GM21423 (cell line): ENCODE measurements around the gene RRP8.
A peak's percentile ranks its signal among the peaks of the same experiment; 100 is the strongest.

Experiments
- ATAC-seq: cut with Tn5 transposase; IDR thresholded peaks from one replicate; pipeline ENCODE4 v1.9.1; 2021; ENCODE audit warnings: mild to moderate bottlenecking, moderate library complexity; ENCODE audit not compliant: unreplicated experiment

The RRP8 gene

GRCh38 chr11:6619004-6619745, 15.8 kb upstream of the RRP8 start, which contains the start of gene TPP1:
Gene TPP1, minus strand, starts transcription at chr11:6619422. Its CDS starts 22 bp downstream, at chr11:6619400.
- ATAC-seq, result peak; percentile 99

DNA sequence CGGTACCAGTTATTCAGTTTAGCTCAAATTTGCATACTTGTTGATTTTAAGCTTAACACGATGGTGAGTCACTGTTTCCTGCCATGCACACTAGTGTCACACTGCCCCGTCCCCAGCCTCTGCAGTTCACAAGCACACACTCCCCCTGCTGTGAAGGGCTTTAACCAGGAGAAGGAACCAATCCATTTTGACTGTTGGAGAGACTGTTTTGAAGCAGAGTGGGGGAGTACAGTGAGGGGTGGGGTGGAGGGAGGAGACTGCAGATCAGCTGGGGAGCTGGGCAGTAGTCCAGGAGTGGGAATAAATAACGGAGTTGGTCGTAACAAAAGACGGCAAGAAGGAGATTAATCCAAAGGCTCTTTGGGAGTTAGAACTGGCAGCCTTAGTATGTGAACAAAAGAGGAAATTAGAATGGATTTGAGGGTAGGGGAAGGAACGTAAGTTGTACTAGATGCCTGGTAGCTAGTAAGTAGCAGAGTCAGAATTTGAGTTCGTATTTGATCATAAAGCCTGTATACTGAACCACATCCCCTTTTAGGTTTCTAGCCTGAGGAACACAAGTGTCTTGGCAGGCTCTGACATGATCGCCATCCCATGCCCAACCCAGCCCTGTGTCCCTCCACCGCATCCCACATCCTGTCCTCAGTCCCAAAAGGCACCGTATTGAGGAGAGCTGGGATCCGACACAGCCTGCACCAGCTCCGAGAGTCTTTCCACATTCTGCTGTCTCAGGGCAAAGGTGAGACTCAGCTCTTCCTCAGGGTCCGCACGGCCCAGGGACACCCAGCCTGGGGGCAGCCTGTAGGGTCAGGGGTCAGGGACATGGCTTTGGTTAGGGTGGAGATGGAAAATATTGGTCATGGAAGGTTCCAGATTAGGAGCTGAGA, 14.9 kb upstream of the RRP8 start:
- ATAC-seq, result no peak

DNA sequence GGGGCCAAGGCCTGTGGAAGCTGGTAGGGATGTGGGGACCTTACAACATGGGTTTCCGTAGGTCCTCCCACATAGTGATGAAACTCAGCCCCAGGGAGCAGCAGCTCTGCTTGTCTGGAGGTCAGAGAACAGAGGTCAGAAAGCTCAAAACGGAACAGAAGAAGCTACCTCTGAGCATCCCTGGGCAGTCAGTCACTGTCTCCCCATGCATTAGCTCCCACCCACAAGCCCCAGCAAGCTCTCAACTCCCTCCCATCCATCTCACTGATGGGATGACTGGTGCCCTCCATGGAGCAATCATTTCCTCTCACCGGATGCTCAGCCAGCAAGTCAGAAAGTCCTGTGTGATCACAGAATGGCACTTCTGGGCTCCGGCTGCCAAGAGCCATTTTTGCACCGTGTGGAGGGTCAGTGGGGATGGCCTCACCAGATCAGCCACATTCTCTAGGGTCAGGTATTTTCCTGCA, 13.9 kb upstream of the RRP8 start:
- no peak for ATAC-seq

DNA sequence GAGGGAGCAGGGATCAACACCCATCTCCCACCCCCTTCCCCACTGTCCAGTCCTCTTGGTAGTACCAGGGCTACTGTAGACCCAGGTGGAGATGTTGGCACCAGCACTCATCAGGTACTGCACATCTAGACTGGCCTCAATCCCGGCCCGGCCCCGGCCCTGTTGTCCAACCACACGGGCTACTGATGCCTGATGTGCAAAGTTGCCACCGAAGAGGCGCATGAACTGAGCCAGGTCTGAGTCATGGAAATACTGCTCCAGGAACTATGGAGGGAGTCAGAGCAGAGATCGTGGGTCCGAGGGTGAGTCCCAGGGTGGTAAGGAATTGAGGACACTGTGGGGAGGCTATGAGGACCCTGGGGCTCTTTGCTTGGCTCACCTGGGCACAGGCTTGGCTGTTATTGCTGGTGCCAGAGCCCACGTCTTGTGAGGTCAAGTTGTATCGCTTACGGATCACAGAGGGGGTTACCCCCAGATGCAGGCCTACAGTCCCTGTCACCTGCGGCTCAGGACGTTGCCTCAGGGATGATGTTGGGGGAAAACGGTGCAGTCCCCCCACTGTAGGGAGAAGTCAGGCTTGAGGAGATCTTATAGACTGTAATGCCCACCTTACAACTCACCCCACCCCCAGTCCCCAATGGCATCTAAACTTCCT, 13.3 kb upstream of the RRP8 start:
- ATAC-seq, result no peak

DNA sequence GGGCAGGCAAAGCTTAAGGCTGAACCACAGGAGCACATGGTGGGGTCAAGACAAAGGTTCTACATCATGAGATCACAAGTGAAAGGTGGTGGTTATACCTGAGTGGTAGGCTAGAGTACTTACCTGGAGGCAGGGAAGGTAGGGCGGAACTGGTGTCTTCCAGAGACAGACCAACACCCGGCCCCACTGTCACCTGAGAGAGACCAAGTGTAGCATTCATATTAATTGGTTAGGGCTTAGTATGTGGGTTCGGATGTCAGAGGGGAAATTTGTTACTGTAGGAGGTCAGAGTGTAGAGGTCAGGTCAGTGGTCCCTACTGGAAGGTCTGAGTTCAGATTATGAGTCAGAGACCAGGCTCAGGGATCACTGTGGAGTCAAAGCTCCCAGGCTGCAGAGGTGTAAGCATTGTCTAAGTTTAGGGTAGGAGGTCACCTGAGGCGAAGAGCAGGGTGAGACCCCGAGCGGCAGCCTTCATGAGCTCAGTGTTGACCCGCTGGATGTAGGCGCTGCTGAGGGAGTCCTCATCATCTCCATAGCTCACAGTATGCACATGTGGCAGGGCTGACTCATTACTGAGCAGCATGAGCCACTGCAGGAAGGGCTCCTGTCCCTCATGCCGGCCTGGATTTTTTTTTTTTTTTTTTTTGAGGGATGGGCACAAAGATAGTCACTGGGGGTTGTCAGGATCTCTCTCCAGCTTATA, 12.6 kb upstream of the RRP8 start:
- no peak for ATAC-seq

- ATAC-seq, result no peak
Measured at GRCh38 chr11:6615046-6615445, 11.6 kb upstream of the RRP8 start.

- ATAC-seq, result no peak
Measured at GRCh38 chr11:6614446-6614845, 11.0 kb upstream of the RRP8 start.

GRCh38 chr11:6613496-6613895, 10.1 kb upstream of the RRP8 start:
- no peak for ATAC-seq

- ATAC-seq, result peak; percentile 90
Measured at GRCh38 chr11:6612213-6613041, 9.0 kb upstream of the RRP8 start, which contains the start of gene TAF10. Gene TAF10, minus strand, starts transcription at chr11:6612216. Its CDS starts 27 bp downstream, at chr11:6612189.

DNA sequence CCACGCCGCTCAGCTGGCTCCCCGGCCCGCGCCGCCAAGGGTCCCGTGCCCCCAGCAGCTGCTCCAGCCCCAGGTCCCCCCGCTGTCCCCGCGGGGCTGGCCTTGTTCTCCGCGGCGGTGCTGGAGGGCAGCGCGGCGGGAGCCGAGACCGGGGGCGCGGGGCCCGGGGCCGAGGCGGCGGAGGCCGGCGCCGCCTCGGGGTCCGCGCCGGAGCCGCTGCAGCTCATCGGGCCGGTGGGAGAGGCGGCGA, 8.5 kb upstream of the RRP8 start:
- peak; percentile 12 for ATAC-seq

- ATAC-seq, result no peak
Measured at GRCh38 chr11:6611092-6611962, 7.9 kb upstream of the RRP8 start.

- no peak for ATAC-seq
Measured at GRCh38 chr11:6610591-6610990, 7.2 kb upstream of the RRP8 start.

DNA sequence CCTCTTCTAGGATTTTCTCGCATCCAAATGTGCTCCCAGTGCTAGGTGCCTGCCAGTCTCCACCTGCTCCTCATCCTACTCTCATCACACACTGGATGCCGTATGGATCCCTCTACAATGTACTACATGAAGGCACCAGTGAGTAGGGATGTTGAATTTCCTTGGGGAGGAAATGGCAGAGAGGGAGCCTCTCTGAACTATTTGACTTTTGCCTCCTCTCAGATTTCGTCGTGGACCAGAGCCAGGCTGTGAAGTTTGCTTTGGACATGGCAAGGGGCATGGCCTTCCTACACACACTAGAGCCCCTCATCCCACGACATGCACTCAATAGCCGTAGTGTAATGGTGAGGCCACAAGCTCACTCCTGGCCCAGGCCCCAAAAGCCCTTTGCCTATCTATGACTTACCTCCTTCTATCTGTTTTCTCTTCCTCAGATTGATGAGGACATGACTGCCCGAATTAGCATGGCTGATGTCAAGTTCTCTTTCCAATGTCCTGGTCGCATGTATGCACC, 6.1 kb upstream of the RRP8 start:
- ATAC-seq, result no peak

- ATAC-seq, result no peak
Measured at GRCh38 chr11:6608726-6609501, 5.5 kb upstream of the RRP8 start.

GRCh38 chr11:6608011-6608410, 4.6 kb upstream of the RRP8 start:
- ATAC-seq, result no peak

DNA sequence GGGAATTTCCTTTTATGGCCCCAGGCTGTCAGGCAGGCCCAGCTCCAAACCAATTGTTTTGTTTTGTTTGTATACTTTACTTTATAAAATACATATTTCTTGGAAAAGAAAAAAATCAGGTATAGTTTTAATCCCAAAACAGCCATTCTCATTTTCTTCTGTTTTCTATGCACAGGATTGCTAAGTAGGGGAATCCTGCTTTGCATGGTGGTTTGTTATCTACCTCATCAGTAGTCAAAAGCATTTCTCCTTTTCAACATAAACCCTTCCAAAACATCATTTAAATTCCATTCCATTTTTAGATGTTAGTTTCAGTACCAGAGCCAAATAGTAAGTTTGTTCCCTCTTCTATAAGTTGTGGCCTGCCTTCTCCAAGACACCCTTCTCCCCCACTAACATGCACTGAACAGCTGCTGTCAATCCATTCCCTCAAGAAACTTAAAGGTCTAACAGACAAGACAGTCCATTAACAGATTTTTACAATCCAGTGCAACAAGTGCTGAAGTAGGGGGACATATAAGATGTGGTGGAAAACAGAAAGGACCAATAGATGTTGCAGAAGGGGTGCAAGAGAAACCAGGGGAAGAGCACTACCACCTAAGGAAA, 3.9 kb upstream of the RRP8 start:
- no peak for ATAC-seq

DNA sequence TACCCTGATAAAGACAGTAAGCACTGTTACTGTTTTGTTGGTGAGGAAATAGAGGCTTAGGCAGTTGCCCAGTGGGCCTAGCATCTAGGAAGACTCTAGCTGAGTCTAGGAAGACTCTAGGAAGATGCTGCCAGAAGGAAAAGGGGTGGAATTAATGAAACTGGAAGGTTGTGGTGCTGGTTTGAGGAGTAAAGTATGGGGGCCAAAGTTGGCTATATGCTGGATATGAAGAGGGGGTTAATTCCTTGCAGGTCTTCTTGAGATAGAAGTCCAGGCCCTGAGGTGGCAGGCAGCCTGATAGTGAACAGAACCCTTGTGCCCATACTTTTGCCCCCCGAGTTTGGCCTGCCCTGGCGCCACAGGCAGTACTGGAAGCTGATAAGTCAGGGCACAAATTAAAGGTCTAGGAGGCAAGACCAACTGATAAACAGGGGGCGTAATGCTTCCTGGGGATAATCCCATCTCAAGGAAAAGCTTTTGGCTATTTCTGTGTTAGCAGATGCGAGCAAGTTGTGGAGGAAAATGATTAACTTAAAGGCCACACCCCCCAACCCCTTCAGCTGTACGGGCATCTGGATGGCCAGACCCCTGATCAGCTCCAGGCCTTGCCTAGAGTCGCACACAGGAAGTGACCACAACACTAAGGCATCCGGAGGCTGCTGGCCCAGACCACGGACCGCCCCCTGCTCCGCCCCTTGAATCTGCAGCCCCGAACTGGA, 3.2 kb upstream of the RRP8 start:
- ATAC-seq, result peak; percentile 54
